IMR-90 (cell line): ENCODE results near the gene RGP1. TPM values are rescaled to one million over a fixed set of nuclear protein-coding genes. Genes with fewer than 3 reads are reported as not detected.

Source experiments
- ATAC-seq: fragments of 200-7000 bp; cut with Tn5 transposase; 2 replicates; pipeline ENCODE4 v1.9.1; 2020; ENCODE audit warnings: low read depth, mild to moderate bottlenecking, moderate library complexity
- BruUV-seq: library from RNA; stranded (reverse); fragments of 400-500 nt; replicated peaks from 2 replicates; lab custom pipeline; 2021; lab: Mats Ljungman, UMichigan
- CTCF ChIA-PET: fragments of 300-600 bp; formaldehyde crosslinking; extraction: SDS; loops from one replicate; lab custom pipeline; 2021; ENCODE audit warnings: antibody characterized with exemption; lab: Yijun Ruan, JAX
- POLR2A ChIA-PET: fragments of 300-600 bp; sonication (Branson Sonifier 250); formaldehyde crosslinking; loops from one replicate; lab custom pipeline; 2022; ENCODE audit warnings: antibody characterized with exemption; ENCODE audit not compliant: unreplicated experiment; lab: Charles Lee
- DNase-seq: peaks from one replicate; pipeline ENCODE4 v3.0.0; 2013
- H2AFZ ChIP-seq: replicated peaks from 2 replicates; pipeline ENCODE3; 2013; ENCODE audit warnings: low read length, mild to moderate bottlenecking; ENCODE audit not compliant: poor library complexity
- H2AK5ac ChIP-seq: 2 replicates; pipeline ENCODE4 v1.6.1; 2013; ENCODE audit warnings: low read depth, low read length, inconsistent platforms
- H2AK9ac ChIP-seq: replicated peaks from 2 replicates; pipeline ENCODE3; 2013; ENCODE audit warnings: mild to moderate bottlenecking, low read depth, low read length, moderate library complexity; ENCODE audit not compliant: poor library complexity
- H2BK120ac ChIP-seq: 2 replicates; pipeline ENCODE4 v1.6.1; 2013; ENCODE audit warnings: low read depth, low read length, inconsistent platforms
- H2BK15ac ChIP-seq: 3 replicates; pipeline ENCODE4 v1.6.1; 2013; ENCODE audit warnings: low read depth, low read length, inconsistent platforms
- H2BK20ac ChIP-seq: 2 replicates; pipeline ENCODE4 v1.6.1; 2013; ENCODE audit warnings: low read depth, mild to moderate bottlenecking, inconsistent platforms, low read length, moderate library complexity
- H2BK5ac ChIP-seq: 2 replicates; pipeline ENCODE4 v1.6.1; 2013; ENCODE audit warnings: mild to moderate bottlenecking, low read depth, low read length, inconsistent platforms; ENCODE audit not compliant: poor library complexity, severe bottlenecking
- H3K14ac ChIP-seq: replicated peaks from 2 replicates; pipeline ENCODE4 v1.6.1; 2013; ENCODE audit warnings: low read depth, low read length, inconsistent platforms
- H3K18ac ChIP-seq: 2 replicates; pipeline ENCODE4 v1.6.1; 2013; ENCODE audit warnings: low read depth, low read length, control low read depth
- H3K23ac ChIP-seq: 2 replicates; pipeline ENCODE4 v1.6.1; 2013; ENCODE audit warnings: low read depth, low read length, inconsistent platforms
- H3K27ac ChIP-seq: 2 replicates; pipeline ENCODE4 v1.5.1; 2013; ENCODE audit warnings: mild to moderate bottlenecking, control low read depth, low read length; ENCODE audit not compliant: insufficient read depth
- H3K27me3 ChIP-seq: 2 replicates; pipeline ENCODE4 v1.6.1; 2013; ENCODE audit warnings: low read length; ENCODE audit not compliant: control insufficient read depth, insufficient read depth
- H3K36me3 ChIP-seq: 2 replicates; pipeline ENCODE4 v1.6.1; 2013; ENCODE audit warnings: low read length, mixed read lengths; ENCODE audit not compliant: control insufficient read depth, insufficient read depth
- H3K4ac ChIP-seq: 2 replicates; pipeline ENCODE4 v1.6.1; 2013; ENCODE audit warnings: low read depth, low read length, inconsistent platforms
- H3K4me1 ChIP-seq: 2 replicates; pipeline ENCODE4 v1.6.1; 2013; ENCODE audit warnings: low read length, mixed read lengths; ENCODE audit not compliant: control insufficient read depth, insufficient read depth
- H3K4me2 ChIP-seq: 2 replicates; pipeline ENCODE4 v1.6.1; 2013; ENCODE audit warnings: low read depth, mild to moderate bottlenecking, control low read depth, low read length, moderate library complexity
- H3K4me3 ChIP-seq: 2 replicates; pipeline ENCODE4 v1.5.1; 2013; ENCODE audit warnings: low read depth, mild to moderate bottlenecking, control low read depth, low read length, moderate library complexity; ENCODE audit not compliant: insufficient read depth
- H3K56ac ChIP-seq: 2 replicates; pipeline ENCODE4 v1.6.1; 2013; ENCODE audit warnings: low read length, inconsistent platforms; ENCODE audit not compliant: insufficient read depth; ENCODE audit errors: extremely low read depth
- H3K79me1 ChIP-seq, 2 experiments: 2 replicates each; pipeline ENCODE4 v1.6.1; 2013; ENCODE audit warnings: low read length in 2 of 2, inconsistent platforms in 1 of 2, low read depth in 1 of 2
- H3K9ac ChIP-seq: 2 replicates; pipeline ENCODE4 v1.6.1; 2013; ENCODE audit warnings: low read depth, low read length, control low read depth
- H3K9me1 ChIP-seq: 2 replicates; pipeline ENCODE4 v1.6.1; 2013; ENCODE audit warnings: low read length, inconsistent platforms; ENCODE audit not compliant: insufficient read depth
- H3K9me3 ChIP-seq: 2 replicates; pipeline ENCODE4 v1.6.1; 2013; ENCODE audit warnings: low read length; ENCODE audit not compliant: control insufficient read depth, insufficient read depth
- H4K20me1 ChIP-seq: 2 replicates; pipeline ENCODE4 v1.6.1; 2013; ENCODE audit warnings: low read length, inconsistent platforms; ENCODE audit not compliant: insufficient read depth
- H4K5ac ChIP-seq: 2 replicates; pipeline ENCODE4 v1.6.1; 2013; ENCODE audit warnings: mild to moderate bottlenecking, low read depth, low read length, control low read depth
- H4K8ac ChIP-seq, 2 experiments: 2 replicates each; pipeline ENCODE4 v1.6.1; 2013; ENCODE audit warnings: low read depth in 2 of 2, low read length in 2 of 2, control low read depth in 1 of 2, inconsistent platforms in 1 of 2
- H4K91ac ChIP-seq: 2 replicates; pipeline ENCODE4 v1.6.1; 2013; ENCODE audit warnings: low read depth, low read length, inconsistent platforms; ENCODE audit not compliant: insufficient read depth
- BHLHE40 ChIP-seq: fragments of 150-350 bp; IDR thresholded peaks from 2 replicates; pipeline ENCODE4 v1.6.1; 2016; ENCODE audit warnings: mild to moderate bottlenecking, low read depth, low read length
- CEBPB ChIP-seq: IDR thresholded peaks from 2 replicates; pipeline ENCODE4 v1.6.1; 2012; ENCODE audit warnings: low read depth, low read length, improper control_type of control experiment
- CHD1 ChIP-seq: IDR thresholded peaks from 2 replicates; pipeline ENCODE4 v1.6.1; 2012; ENCODE audit warnings: low read depth, low read length, improper control_type of control experiment
- CTCF ChIP-seq: conservative IDR thresholded peaks from 2 replicates; pipeline ENCODE4 v1.5.1; 2012; ENCODE audit warnings: mild to moderate bottlenecking, low read depth, low read length, improper control_type of control experiment
- FOS ChIP-seq: fragments of 150-350 bp; IDR thresholded peaks from 2 replicates; pipeline ENCODE4 v1.6.1; 2016; ENCODE audit warnings: low read depth, low read length
- MAFK ChIP-seq: IDR thresholded peaks from 2 replicates; pipeline ENCODE4 v1.6.1; 2012; ENCODE audit warnings: low read depth, low read length, improper control_type of control experiment
- MAZ ChIP-seq: IDR thresholded peaks from 2 replicates; pipeline ENCODE4 v1.6.1; 2012; ENCODE audit warnings: low read depth, mild to moderate bottlenecking, low read length, improper control_type of control experiment, moderate library complexity, borderline replicate concordance
- NFE2L2 ChIP-seq: fragments of 150-350 bp; IDR thresholded peaks from 2 replicates; pipeline ENCODE4 v1.6.1; 2016; ENCODE audit warnings: low read depth, mild to moderate bottlenecking, low read length
- POLR2A ChIP-seq: IDR thresholded peaks from 2 replicates; pipeline ENCODE4 v1.6.1; 2012; ENCODE audit warnings: mild to moderate bottlenecking, low read depth, low read length
- RAD21 ChIP-seq: IDR thresholded peaks from 2 replicates; pipeline ENCODE4 v1.6.1; 2012; ENCODE audit warnings: low read length, improper control_type of control experiment
- RCOR1 ChIP-seq: IDR thresholded peaks from 2 replicates; pipeline ENCODE4 v1.6.1; 2012; ENCODE audit warnings: mild to moderate bottlenecking, low read length, improper control_type of control experiment; ENCODE audit not compliant: insufficient replicate concordance
- RFX5 ChIP-seq: IDR thresholded peaks from 2 replicates; pipeline ENCODE4 v1.8.0; 2012; ENCODE audit warnings: low read depth, mild to moderate bottlenecking, low read length, moderate library complexity
- SMC3 ChIP-seq: fragments of 150-350 bp; IDR thresholded peaks from 2 replicates; pipeline ENCODE4 v1.6.1; 2016; ENCODE audit warnings: low read depth, mild to moderate bottlenecking, antibody characterized with exemption, low read length, moderate library complexity
- USF2 ChIP-seq: fragments of 150-350 bp; IDR thresholded peaks from 2 replicates; pipeline ENCODE4 v1.6.1; 2017; ENCODE audit warnings: mild to moderate bottlenecking, antibody characterized with exemption, low read length, low read depth
- WGBS, 2 experiments: methylation state at CpG; one replicate each; pipeline versions ENCODE4 v1.1.5 to v1.1.7; 2013; ENCODE audit warnings: missing lambda C conversion rate in 2 of 2; ENCODE audit not compliant: insufficient read length in 1 of 2; ENCODE audit errors: extremely low coverage in 2 of 2; 5-methylcytosine and 5-hydroxymethylcytosine counted together
- dilution Hi-C: fragments of 300-500 bp; cut with HindIII; formaldehyde crosslinking; loops from one replicate; pipeline ENCODE4 v1.14.3; 2018; ENCODE audit warnings: low sequenced_read_pairs; ENCODE audit not compliant: unreplicated experiment
- in situ Hi-C: fragments of 300-500 bp; cut with MboI; formaldehyde crosslinking; loops from 3 replicates; pipeline ENCODE4 v1.14.3; 2019; ENCODE audit warnings: low sequenced_read_pairs, inconsistent platforms, mixed read lengths
- intact Hi-C: fragments of 100-400 bp; cut with micrococcal nuclease; formaldehyde crosslinking; loops from 2 replicates; pipeline ENCODE4 v1.10.0; 2022
- polyA plus RNA-seq, 3 experiments: library from polyadenylated mRNA; depleted of rRNA; stranded (reverse); fragments of >200 nt; gene quantifications; 2 replicates each; pipeline ENCODE4 v1.2.3, GENCODE V29; 2012; ENCODE audit warnings: low replicate concordance in 1 of 3
- total RNA-seq: library from RNA; depleted of rRNA; stranded (reverse); fragments of >200 nt; gene quantifications from 2 replicates; pipeline ENCODE4 v1.2.3, GENCODE V29; 2012
- TF ChIP-seq, protein P1 (sequence below): fragments of 150-350 bp; IDR thresholded peaks from 2 replicates; pipeline ENCODE4 v1.6.1; 2016; ENCODE audit warnings: low read depth, mild to moderate bottlenecking, low read length, moderate library complexity, borderline replicate concordance

The RGP1 gene
- total and polyA plus RNA-seq, 2 of the 4 experiments (the other 2 are of a cell fraction) = 10.2 to 14.3 TPM

DNA sequence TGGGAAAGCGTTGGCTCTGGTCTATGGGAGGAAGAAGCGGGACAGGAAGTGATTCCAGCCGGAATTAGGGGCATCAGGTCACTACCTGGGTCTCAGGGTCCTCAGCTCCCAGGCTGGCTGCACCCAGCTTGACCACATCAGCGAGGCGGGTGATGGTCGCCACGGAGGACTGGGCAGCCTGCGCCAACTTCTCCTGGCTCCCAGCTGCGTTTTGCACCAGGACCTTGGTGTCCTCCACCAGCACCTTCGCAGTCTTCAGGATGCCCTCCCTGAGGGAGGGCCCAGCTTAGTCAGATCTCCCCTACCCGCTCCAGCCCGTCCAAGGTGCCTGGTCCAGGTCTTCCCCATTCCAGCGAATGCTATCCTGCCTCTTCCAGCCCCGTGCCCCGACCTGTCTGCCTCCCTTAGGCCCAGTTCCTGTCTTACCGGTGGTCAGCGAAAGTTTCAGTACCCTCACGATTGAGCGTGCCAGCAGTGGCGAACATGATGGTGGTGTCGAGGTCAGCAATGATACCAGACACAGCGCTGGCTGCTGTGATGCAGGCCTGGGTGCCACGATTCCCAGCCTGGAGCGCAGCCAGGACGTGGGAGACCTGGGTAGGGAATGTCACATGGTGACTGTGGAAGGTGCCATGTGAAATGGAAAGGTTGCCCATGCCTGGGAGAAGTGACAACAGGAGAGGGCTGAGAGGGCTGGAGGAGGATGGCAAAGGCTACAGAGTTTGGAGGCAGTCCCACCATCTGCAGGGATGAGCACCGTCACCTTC, 45.0 kb upstream of the RGP1 start:
- no peak overlapping the region for H2BK120ac ChIP-seq
- no peak overlapping the region for H2AFZ ChIP-seq
- WGBS, 2 experiments = 96% methylated on average over 16 of the region's 26 CpGs; no CpG with 5 or more reads in 1 of the 2 experiments
- H4K5ac ChIP-seq = no peak overlapping the region
- H3K27ac ChIP-seq = no peak overlapping the region
- no peak overlapping the region for H3K56ac ChIP-seq
- in situ Hi-C loops (no loop called here), dilution Hi-C loops (no loop called here), intact Hi-C loops (no loop called here)
- H2BK15ac ChIP-seq = no peak overlapping the region
- H3K4me3 ChIP-seq = no peak overlapping the region
- H2AK9ac ChIP-seq = peak overlapping the region; percentile 50
- no peak overlapping the region for H2BK5ac ChIP-seq
- H4K8ac ChIP-seq = no peak overlapping the region
- no peaks in the 10 kb centered on the region for H3K4me1 ChIP-seq
- H3K27me3 ChIP-seq = no peaks in the 10 kb centered on the region
- H3K9me1 ChIP-seq = peaks cover 7% of the 10 kb centered on the region
- no peak overlapping the region for H3K18ac ChIP-seq
- TSS peak; percentile 66 for BruUV-seq
- H3K79me1 ChIP-seq = peaks cover 54 to 74% of the 10 kb centered on the region in 2 experiments
- no peak for DNase-seq
- H3K9ac ChIP-seq = no peak overlapping the region
- peaks cover 14% of the 10 kb centered on the region; the same call in 1 of the 2 replicates for H4K20me1 ChIP-seq
- POLR2A ChIA-PET = no interaction called here
- no peak overlapping the region for H3K4ac ChIP-seq
- no peak overlapping the region for H3K4me2 ChIP-seq
- CTCF ChIA-PET = no interaction called here
- no peak overlapping the region for H3K23ac ChIP-seq
- H2AK5ac ChIP-seq = no peak overlapping the region
- no peak overlapping the region for H3K14ac ChIP-seq
- no peak overlapping the region for H4K91ac ChIP-seq
- TF ChIP-seq NFE2L2 = no peak
- no peak for TF ChIP-seq RCOR1
- TF ChIP-seq MAFK = no peak
- no peak for TF ChIP-seq CTCF
- TF ChIP-seq CEBPB = no peak
- no peak for TF ChIP-seq RFX5
- no peak for TF ChIP-seq CHD1
- TF ChIP-seq USF2 = no peak
- no peak for TF ChIP-seq RAD21
- no peak for TF ChIP-seq SMC3
- TF ChIP-seq BHLHE40 = no peak
- TF ChIP-seq MAZ = no peak
- TF ChIP-seq FOS = no peak
- TF ChIP-seq, protein P1, sequence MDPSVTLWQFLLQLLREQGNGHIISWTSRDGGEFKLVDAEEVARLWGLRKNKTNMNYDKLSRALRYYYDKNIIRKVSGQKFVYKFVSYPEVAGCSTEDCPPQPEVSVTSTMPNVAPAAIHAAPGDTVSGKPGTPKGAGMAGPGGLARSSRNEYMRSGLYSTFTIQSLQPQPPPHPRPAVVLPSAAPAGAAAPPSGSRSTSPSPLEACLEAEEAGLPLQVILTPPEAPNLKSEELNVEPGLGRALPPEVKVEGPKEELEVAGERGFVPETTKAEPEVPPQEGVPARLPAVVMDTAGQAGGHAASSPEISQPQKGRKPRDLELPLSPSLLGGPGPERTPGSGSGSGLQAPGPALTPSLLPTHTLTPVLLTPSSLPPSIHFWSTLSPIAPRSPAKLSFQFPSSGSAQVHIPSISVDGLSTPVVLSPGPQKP = no peak
- no peak for TF ChIP-seq POLR2A
- ATAC-seq = no peak
- no peaks in the 10 kb centered on the region for H3K9me3 ChIP-seq
- no peak overlapping the region for H2BK20ac ChIP-seq
- peaks cover 88% of the 10 kb centered on the region for H3K36me3 ChIP-seq
